HEK293 (cell line): ENCODE results near the gene CNTRL.

Source experiments
- CTCF ChIA-PET: fragments of 350-600 bp; formaldehyde crosslinking; extraction: SDS; loops from one replicate; lab custom pipeline; 2021; ENCODE audit warnings: antibody characterized with exemption; lab: Yijun Ruan, JAX
- POLR2A ChIA-PET: fragments of 300-600 bp; formaldehyde crosslinking; extraction: SDS; loops from one replicate; lab custom pipeline; 2020; ENCODE audit warnings: antibody characterized with exemption, inconsistent platforms; lab: Yijun Ruan, JAX
- H3K27ac ChIP-seq: fragments of 200-500 bp; sonication (Bioruptor generic); 2 replicates; pipeline ENCODE4 v1.5.1; 2014; ENCODE audit warnings: low read depth, low read length, control low read depth, inconsistent platforms; ENCODE audit errors: extremely low read depth
- H3K36me3 ChIP-seq, 2 experiments: fragments of 200-500 bp in 1 of 2; sonication (Bioruptor generic) in 1 of 2; 1 replicate in 1 of 2; 2 replicates in 1 of 2; pipeline ENCODE4 v1.5.1; 2014 to 2017; ENCODE audit warnings: inconsistent platforms in 2 of 2, low read length in 2 of 2; ENCODE audit not compliant: control insufficient read depth in 2 of 2, insufficient read depth in 1 of 2
- H3K4me1 ChIP-seq: fragments of 200-500 bp; sonication (Bioruptor generic); 2 replicates; pipeline ENCODE4 v1.5.1; 2014; ENCODE audit warnings: mild to moderate bottlenecking, low read length, inconsistent platforms; ENCODE audit not compliant: control insufficient read depth, insufficient read depth
- H3K4me3 ChIP-seq: 2 replicates; pipeline ENCODE4 v1.5.1; 2011; ENCODE audit warnings: low read depth, mild to moderate bottlenecking, control low read depth, low read length, moderate library complexity
- H3K9me3 ChIP-seq: fragments of 200-500 bp; sonication (Bioruptor generic); 2 replicates; pipeline ENCODE4 v1.5.1; 2014; ENCODE audit warnings: low read depth, low read length, inconsistent platforms; ENCODE audit not compliant: control insufficient read depth, insufficient read depth
- AEBP2 ChIP-seq: fragments of 450-650 bp; formaldehyde crosslinking; IDR thresholded peaks from 2 replicates; pipeline ENCODE4 v1.5.1; 2016; ENCODE audit warnings: missing biosample characterization, missing genetic modification characterization, borderline replicate concordance
- CTCF ChIP-seq: fragments of 450-650 bp; formaldehyde crosslinking; IDR thresholded peaks from 2 replicates; pipeline ENCODE4 v1.5.1; 2016; ENCODE audit warnings: missing biosample characterization, missing genetic modification characterization
- INSM2 ChIP-seq: fragments of 450-650 bp; formaldehyde crosslinking; IDR thresholded peaks from 2 replicates; pipeline ENCODE4 v1.5.1; 2016; ENCODE audit warnings: missing biosample characterization, missing genetic modification characterization
- PRDM6 ChIP-seq: fragments of 450-650 bp; formaldehyde crosslinking; IDR thresholded peaks from 2 replicates; pipeline ENCODE4 v1.5.1; 2017; ENCODE audit warnings: missing biosample characterization, missing genetic modification characterization
- TSHZ1 ChIP-seq: fragments of 450-650 bp; formaldehyde crosslinking; IDR thresholded peaks from 2 replicates; pipeline ENCODE4 v1.5.1; 2016; ENCODE audit warnings: missing biosample characterization, missing genetic modification characterization, borderline replicate concordance
- ZNF19 ChIP-seq: fragments of 450-650 bp; formaldehyde crosslinking; IDR thresholded peaks from 2 replicates; pipeline ENCODE4; 2016; ENCODE audit warnings: missing biosample characterization, missing genetic modification characterization, low read depth
- ZNF23 ChIP-seq: fragments of 450-650 bp; formaldehyde crosslinking; IDR thresholded peaks from 2 replicates; pipeline ENCODE4 v1.5.1; 2016; ENCODE audit warnings: missing biosample characterization, missing genetic modification characterization, borderline replicate concordance
- ZNF324 ChIP-seq: fragments of 450-650 bp; formaldehyde crosslinking; IDR thresholded peaks from 2 replicates; pipeline ENCODE4 v1.5.1; 2016; ENCODE audit warnings: missing biosample characterization, missing genetic modification characterization
- ZNF510 ChIP-seq: fragments of 450-650 bp; formaldehyde crosslinking; IDR thresholded peaks from 2 replicates; pipeline ENCODE4 v1.5.1; 2018; ENCODE audit warnings: mild to moderate bottlenecking, missing genetic modification characterization, missing biosample characterization; ENCODE audit not compliant: insufficient replicate concordance
- ZNF513 ChIP-seq: fragments of 450-650 bp; IDR thresholded peaks from 2 replicates; pipeline ENCODE4 v1.5.1; 2018; ENCODE audit warnings: missing biosample characterization, missing genetic modification characterization
- ZNF518A ChIP-seq: fragments of 450-650 bp; formaldehyde crosslinking; conservative IDR thresholded peaks from 2 replicates; pipeline ENCODE4 v1.5.1; 2016; ENCODE audit warnings: low read depth, missing biosample characterization, missing genetic modification characterization
- ZNF560 ChIP-seq: fragments of 450-650 bp; formaldehyde crosslinking; IDR thresholded peaks from 2 replicates; pipeline ENCODE4 v1.5.1; 2017; ENCODE audit warnings: missing biosample characterization, missing genetic modification characterization, borderline replicate concordance
- ZNF677 ChIP-seq: fragments of 450-650 bp; IDR thresholded peaks from 2 replicates; pipeline ENCODE4 v1.5.0; 2018; ENCODE audit warnings: missing biosample characterization, mild to moderate bottlenecking, missing genetic modification characterization, moderate library complexity
- ZNF843 ChIP-seq: fragments of 450-650 bp; formaldehyde crosslinking; IDR thresholded peaks from 2 replicates; pipeline ENCODE4 v1.5.1; 2016; ENCODE audit warnings: missing biosample characterization, missing genetic modification characterization
- ZSCAN23 ChIP-seq: fragments of 450-650 bp; formaldehyde crosslinking; IDR thresholded peaks from 2 replicates; pipeline ENCODE4 v1.5.1; 2016; ENCODE audit warnings: missing biosample characterization, missing genetic modification characterization

Gene CNTRL

GRCh38 chr9:121171236-121171635 is 96.5 kb downstream of the CNTRL start (continued):
- TF ChIP-seq CTCF (tag by site-specific recombination) (no peak), ZNF19 (tag by site-specific recombination) (no peak), INSM2 (tag by site-specific recombination) (no peak), AEBP2 (tag by site-specific recombination) (no peak), ZNF513 (no peak), ZSCAN23 (tag by site-specific recombination) (no peak), ZNF518A (no peak), TSHZ1 (tag by site-specific recombination) (no peak)
- TF ChIP-seq, all 188 proteins: peak for 0

GRCh38 chr9:121172726-121173487 is 98.2 kb downstream of the CNTRL start:
- H3K9me3 ChIP-seq, result no peaks in the 10 kb centered on the region
- peaks cover 4 to 75% of the 10 kb centered on the region in 2 experiments for H3K36me3 ChIP-seq
- no peaks in the 10 kb centered on the region for H3K4me1 ChIP-seq
- TF ChIP-seq ZNF560 (no peak), ZNF23 (no peak), ZNF843 (tag by site-specific recombination) (no peak), ZNF510 (no peak), PRDM6 (tag by site-specific recombination) (no peak), ZNF677 (tag by site-specific recombination) (no peak), ZNF324 (tag by site-specific recombination) (no peak)
- ChIA-PET POLR2A (no interaction called here), CTCF (interaction anchor here (0.5 to 1.1 kb wide), 2 partner anchors 11 to 25 kb away, joined by 3 to 6 read pairs; no protein-coding TSS in a partner anchor)
- H3K27ac ChIP-seq, result no peak overlapping the region
- H3K4me3 ChIP-seq, result no peak overlapping the region
